ENCODE data around the gene MBTPS1.

DNA sequence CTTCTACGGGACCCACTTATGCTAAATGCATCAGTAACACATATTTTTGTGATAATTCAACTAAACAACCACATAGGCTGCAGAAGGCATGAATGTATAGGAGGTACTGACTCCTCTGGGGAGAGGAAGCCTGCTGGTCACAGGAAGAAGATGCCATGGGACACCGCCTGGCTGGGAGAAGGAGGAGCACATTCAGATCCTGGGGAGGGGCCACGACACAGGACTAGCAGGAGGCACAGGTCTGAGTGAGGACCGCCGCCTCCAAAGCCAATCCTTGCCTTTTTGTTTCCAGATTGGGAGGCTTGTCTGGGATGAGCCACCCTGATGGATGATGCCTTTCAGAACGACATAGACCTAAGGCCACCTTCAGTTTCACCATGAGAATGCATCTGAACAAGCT is 34.6 kb downstream of the MBTPS1 start:
- TF ChIP-seq, protein P1, sequence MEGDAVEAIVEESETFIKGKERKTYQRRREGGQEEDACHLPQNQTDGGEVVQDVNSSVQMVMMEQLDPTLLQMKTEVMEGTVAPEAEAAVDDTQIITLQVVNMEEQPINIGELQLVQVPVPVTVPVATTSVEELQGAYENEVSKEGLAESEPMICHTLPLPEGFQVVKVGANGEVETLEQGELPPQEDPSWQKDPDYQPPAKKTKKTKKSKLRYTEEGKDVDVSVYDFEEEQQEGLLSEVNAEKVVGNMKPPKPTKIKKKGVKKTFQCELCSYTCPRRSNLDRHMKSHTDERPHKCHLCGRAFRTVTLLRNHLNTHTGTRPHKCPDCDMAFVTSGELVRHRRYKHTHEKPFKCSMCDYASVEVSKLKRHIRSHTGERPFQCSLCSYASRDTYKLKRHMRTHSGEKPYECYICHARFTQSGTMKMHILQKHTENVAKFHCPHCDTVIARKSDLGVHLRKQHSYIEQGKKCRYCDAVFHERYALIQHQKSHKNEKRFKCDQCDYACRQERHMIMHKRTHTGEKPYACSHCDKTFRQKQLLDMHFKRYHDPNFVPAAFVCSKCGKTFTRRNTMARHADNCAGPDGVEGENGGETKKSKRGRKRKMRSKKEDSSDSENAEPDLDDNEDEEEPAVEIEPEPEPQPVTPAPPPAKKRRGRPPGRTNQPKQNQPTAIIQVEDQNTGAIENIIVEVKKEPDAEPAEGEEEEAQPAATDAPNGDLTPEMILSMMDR (IDR thresholded peaks at IDR 0.05), result no peak
- no peak for TF ChIP-seq POLR2A (IDR thresholded peaks at IDR 0.05)

Data from thyroid gland (tissue), 4 donors.